ENCODE data around the gene IQCH. TPM values are rescaled to one million over a fixed set of nuclear protein-coding genes. Genes with fewer than 3 reads are reported as not detected.

Gene IQCH
- total and polyA plus RNA-seq, 9 of the 15 experiments (the other 6 are each of a cell fraction or from before 2014, with no cell fraction given), result 1.8 to 3.9 (median 2.7) TPM

DNA sequence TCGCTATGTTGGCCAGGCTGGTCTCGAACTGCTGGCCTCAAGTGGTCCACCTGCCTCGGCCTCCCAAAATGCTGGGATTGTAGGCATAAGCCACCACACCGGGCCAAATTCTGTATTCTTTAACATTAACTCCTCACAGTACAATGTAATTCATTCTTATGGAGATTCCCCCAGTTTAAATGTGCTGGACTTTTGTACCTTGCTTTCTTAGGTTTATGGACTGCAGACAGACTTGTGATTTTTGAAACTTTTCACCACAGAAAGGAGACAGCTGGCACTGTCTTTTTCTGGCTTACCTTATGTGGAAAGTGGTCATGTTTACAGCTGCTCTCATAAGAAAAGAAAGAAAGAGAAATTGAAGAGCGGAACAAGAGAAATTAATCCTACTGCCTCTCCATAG, 103.8 kb downstream of the IQCH start (continued):
- TF ChIP-seq ARID4B (CRISPR knock-in tag; IDR thresholded peaks at IDR 0.05), result no peak
- TF ChIP-seq ZBED1 (IDR thresholded peaks at IDR 0.05), result no peak

- no peaks in the 10 kb centered on the region for H3K79me2 ChIP-seq (ENCODE audit: control insufficient read depth, insufficient read depth, low read length)
- no peaks in the 10 kb centered on the region for H3K9me1 ChIP-seq (ENCODE audit: control insufficient read depth, insufficient read depth, low read length)
- in situ Hi-C loops (cut with MboI), result no loop called here
- no TSS peak for BruUV-seq (replicated peaks)
- H3K9me3 ChIP-seq (replicated peaks; ENCODE audit: control insufficient read depth, insufficient read depth, low read depth, low read length), result no peaks in the 10 kb centered on the region
- 65% methylated on average over 3 of the region's 3 CpGs for WGBS (ENCODE audit: insufficient coverage, low coverage, missing lambda C conversion rate)
- POLR2A ChIA-PET, result interaction anchor here (0.7 to 1.3 kb wide), 3 partner anchors 9 to 479 kb away, joined by 4 to 7 read pairs (median 4); no protein-coding TSS in a partner anchor
- ATAC-seq (no peak), DNase-seq (ENCODE audit: extremely low read depth in 1 of 4, low spot score in 3 of 4) (no peak), FAIRE-seq (no peak)
- CTCF ChIA-PET (ENCODE audit: low intra/inter-chr PET ratio), result no interaction called here
- no peak overlapping the region for H2AFZ ChIP-seq (ENCODE audit: low read depth, low read length)
- no peak overlapping the region for H3K9ac ChIP-seq (ENCODE audit: insufficient read depth in 1 of 2, low read depth in 2 of 2, low read length in 2 of 2)
- no peaks in the 10 kb centered on the region for H3K27me3 ChIP-seq (ENCODE audit: control insufficient read depth in 2 of 2, insufficient read depth in 2 of 2, low read length in 2 of 2)
- no peaks in the 10 kb centered on the region for H3K36me3 ChIP-seq (ENCODE audit: control insufficient read depth, insufficient read depth, low read length)
- intact Hi-C loops (cut with micrococcal nuclease), result no loop called here
- no peak overlapping the region for H3K4me3 ChIP-seq
- no peak overlapping the region for H3K27ac ChIP-seq (ENCODE audit: extremely low read depth, low read depth, low read length)
- H3K4me2 ChIP-seq (ENCODE audit: insufficient read depth, low read length), result no peak overlapping the region
- H4K20me1 ChIP-seq (replicated peaks; ENCODE audit: control insufficient read depth, insufficient read depth, low read length), result no peaks in the 10 kb centered on the region
- H3K4me1 ChIP-seq (replicated peaks in 1 of 2; ENCODE audit: control insufficient read depth in 2 of 2, insufficient read depth in 2 of 2, low read length in 2 of 2), result no peaks in the 10 kb centered on the region
- TF ChIP-seq TFE3 (CRISPR knock-in tag; IDR thresholded peaks at IDR 0.05) (peak; percentile 78), MXD1 (CRISPR knock-in tag; IDR thresholded peaks at IDR 0.05; ENCODE audit: borderline replicate concordance, poor library complexity, severe bottlenecking) (no peak), ESRRB (CRISPR knock-in tag; IDR thresholded peaks at IDR 0.05; ENCODE audit: borderline replicate concordance) (no peak), ZNF717 (CRISPR knock-in tag; IDR thresholded peaks at IDR 0.05) (no peak), CC2D1A (IDR thresholded peaks at IDR 0.05) (no peak)
- TF ChIP-seq, protein P1, sequence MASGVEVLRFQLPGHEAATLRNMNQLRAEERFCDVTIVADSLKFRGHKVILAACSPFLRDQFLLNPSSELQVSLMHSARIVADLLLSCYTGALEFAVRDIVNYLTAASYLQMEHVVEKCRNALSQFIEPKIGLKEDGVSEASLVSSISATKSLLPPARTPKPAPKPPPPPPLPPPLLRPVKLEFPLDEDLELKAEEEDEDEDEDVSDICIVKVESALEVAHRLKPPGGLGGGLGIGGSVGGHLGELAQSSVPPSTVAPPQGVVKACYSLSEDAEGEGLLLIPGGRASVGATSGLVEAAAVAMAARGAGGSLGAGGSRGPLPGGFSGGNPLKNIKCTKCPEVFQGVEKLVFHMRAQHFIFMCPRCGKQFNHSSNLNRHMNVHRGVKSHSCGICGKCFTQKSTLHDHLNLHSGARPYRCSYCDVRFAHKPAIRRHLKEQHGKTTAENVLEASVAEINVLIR (CRISPR knock-in tag; IDR thresholded peaks at IDR 0.05), result no peak
These were observed 104.2 kb downstream of the IQCH start for GRCh38 chr15:67358812-67359211.

Data from K562 (cell line).